HG03097 (cell line): Measurements from ENCODE around the gene FGFRL1.
"Not testable (repeated sequence)": the region's sequence is repeated elsewhere in the genome, so short reads cannot be mapped to it uniquely, and the experiment has no call there.

Source experiments
- ATAC-seq: cut with Tn5 transposase; IDR thresholded peaks from one replicate; pipeline ENCODE4 v1.9.1; 2021; ENCODE audit not compliant: unreplicated experiment, low FRiP score

FGFRL1 gene

GRCh38 chr4:1036095-1036494 lies 24.7 kb downstream of the FGFRL1 start:
- no peak for ATAC-seq

GRCh38 chr4:1036976-1037810 lies 25.8 kb downstream of the FGFRL1 start:
- no peak for ATAC-seq

GRCh38 chr4:1038948-1039492 lies 27.6 kb downstream of the FGFRL1 start:
- ATAC-seq: no peak

- ATAC-seq: no peak
Measured at GRCh38 chr4:1039493-1040343, 28.3 kb downstream of the FGFRL1 start.

DNA sequence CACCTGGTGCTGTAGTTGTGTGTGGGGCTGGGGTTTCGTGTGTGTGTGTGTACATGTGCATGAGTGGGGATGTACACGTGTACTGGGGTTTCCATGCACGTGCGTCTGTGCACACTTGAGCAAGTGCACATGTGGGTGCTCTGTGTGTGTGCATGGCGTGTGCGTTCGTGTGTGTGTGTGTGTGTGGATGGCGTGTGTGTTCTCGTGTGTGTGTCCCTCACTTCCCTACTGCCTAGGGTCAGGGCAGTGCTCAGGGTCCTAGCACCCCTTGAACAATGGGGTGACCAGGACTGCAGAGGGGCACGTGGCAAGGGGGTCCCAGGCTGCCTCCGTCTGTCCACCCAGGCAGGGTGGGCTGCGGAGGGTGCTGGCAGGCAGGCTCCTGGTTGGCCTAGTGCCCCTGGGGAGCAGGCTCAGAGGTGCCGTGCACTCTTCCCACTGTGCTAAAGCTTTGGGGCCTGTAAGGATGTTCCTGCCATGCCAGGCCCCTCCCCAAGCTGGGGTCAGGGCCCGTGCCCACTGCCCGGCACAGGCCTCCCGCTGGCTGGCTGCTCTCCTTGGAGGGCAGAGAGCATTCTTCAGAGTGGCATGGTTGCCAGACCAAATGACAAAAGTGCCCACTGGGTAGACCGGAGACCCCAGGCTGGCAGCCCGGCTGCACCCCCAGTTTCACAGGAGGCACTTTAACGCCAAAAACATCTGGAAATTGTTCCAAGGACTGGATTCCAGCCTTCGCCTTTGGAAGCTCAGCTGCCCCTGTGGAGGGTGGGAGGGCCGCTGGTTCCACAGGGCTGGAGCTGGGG lies 29.1 kb downstream of the FGFRL1 start:
- no peak for ATAC-seq

DNA sequence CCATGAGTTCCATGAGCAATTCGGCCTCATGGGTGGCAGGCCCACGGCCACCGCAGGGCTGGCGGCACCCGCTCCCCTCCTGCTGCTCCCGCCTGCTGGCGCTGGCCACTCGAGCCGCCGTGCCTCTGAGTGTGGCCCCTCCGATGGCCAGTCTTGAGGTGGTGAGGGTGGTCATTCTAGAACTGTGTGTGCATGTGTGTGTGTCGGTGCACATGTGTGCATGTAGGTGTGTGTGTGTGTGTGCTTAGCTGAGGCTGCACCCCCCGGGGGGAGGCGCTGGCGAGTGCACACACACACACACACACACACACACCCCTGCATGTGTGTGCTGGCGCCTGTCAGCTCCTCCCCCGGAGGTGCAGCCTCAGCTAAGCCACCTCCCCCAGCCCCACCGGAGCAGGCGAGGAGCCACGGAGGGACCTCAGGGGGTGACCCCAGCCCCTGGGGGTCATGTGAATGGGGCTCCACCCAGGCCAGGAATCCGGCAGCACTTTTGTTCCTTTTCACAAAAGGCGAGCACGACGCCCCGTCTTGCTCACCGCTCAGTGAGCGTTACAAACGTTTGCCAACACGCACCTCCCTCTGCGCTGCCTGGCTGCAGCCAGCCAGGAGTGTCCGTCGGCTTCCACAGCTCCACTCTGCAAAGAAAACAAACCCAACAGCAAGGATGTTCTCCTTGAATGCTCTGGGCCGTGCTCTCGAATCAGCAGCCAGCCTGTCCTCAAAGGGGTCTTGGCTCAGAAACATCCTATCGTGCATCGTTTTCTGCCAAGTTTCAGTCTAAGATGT lies 29.9 kb downstream of the FGFRL1 start:
- no peak for ATAC-seq

DNA sequence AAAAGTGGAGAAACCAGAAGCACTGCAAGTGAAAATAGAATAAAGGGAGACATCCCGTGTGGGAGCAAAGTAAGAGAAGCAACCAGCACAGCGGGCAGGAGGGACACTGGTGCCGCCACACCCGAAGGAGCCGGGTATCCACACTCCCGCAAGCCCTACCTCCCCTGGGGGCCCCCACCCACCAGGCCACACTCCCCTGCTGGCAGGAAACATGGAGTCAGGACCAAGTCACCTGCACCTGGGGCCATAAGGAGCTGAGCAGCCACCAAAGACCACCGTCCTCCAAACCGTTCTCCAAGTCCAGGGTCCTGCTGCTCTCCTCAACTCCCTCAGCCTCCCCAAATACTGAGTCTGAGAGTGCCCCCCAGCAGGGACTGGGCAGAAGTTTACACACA lies 30.5 kb downstream of the FGFRL1 start:
- ATAC-seq: no peak

GRCh38 chr4:1042352-1043055 lies 31.1 kb downstream of the FGFRL1 start:
- ATAC-seq: no peak

GRCh38 chr4:1043162-1043561 lies 31.7 kb downstream of the FGFRL1 start:
- ATAC-seq: no peak

GRCh38 chr4:1043651-1044468 lies 32.4 kb downstream of the FGFRL1 start:
- no peak for ATAC-seq

DNA sequence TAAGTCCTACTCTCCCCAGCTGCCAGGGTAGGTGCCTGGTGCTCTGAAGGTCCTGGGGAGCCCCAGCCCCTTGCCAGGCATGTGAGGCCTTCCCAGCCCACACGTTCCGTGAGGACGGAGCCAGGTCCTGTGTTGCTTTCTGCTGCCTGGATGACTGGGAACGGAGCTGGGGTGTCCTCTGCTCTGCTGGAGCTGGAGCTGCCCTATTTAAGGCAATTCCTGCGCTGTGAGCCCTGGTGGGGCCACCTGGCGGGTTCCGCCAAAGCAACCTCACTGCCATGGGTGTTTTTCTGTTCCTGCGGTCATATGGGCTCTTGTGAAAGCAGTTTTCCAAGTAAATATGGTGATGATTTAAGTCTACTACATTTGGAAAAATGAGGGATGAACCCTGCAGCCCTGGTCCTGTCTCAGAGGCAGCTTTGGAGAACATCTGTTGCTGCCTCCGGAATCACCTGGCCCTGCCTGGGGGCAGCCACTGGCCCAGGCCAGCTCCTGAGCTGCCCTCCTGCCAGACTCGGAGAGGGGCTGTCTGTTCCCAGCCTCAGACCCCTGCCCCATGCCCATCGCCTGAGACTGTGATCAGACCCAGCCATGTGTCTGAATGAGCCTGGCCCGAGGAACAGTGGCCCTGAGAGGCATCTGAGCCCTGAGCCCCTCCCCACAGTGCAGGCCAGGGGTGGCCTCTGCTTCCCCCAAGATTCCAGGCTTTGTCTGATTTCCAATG lies 33.2 kb downstream of the FGFRL1 start:
- no peak for ATAC-seq

DNA sequence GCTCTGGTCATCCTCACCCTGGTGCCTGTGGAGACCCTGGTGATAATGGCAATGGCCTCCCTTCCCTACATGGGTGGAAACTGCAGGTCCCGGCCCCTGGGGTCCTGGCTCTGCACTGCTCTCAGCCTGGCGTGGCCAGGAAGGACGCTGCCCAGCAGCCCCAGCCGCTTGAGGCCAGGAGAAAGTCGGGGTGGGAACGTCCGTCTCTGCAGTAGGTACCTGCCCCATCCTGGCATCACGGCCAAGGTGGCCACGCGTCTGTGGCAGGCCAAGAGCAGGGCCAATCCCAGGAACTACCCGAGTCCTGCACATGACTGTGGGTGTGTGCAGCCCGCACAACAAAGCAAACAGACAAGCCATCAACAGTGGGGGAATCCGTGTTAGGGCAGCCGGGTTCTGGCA lies 33.8 kb downstream of the FGFRL1 start:
- ATAC-seq: no peak

- ATAC-seq: no peak
Measured at GRCh38 chr4:1045595-1046201, 34.3 kb downstream of the FGFRL1 start.

- not testable (repeated sequence) for ATAC-seq
Measured at GRCh38 chr4:1046581-1047011, 35.2 kb downstream of the FGFRL1 start.

DNA sequence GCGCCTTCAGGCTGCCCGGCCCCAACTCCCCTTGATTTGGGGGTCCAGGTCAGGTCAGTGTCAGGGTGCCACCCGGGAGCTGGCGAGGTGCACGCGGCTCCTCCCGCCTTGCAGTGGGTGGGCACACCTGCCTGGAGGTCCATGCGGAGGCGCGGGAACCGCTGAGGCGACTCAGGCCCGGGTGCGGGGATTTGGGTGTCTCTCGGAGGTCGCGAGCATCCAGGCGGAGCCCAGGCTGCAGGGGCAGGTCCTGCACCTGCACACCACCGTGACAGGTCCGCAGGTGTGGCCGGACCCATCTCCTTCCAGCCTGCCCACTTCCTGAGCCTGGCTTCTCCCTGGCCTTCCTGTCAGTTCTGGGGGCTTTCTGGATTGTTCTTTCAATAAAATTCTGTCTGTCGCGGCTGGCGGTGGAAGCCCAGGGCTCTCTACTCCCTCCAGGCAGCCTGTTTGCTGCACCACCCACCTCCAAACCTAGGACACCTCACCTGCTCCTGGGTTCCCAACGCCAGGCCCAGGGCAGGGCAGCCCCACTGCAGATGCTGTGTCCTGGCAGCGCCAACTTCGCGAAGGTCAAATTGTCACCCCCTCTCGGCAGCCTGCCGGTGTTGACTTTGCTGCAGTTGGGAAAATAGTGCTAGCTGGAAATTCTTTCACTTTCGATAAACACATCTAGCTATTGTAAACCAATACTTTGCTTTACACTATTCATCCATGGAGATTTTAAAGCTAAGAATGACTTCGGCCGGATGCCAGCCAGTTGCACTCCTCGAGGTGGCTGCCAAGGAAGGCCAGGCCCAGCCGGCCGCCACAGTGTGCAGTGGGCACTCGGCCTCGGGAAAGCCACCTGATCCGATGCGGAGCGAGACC lies 35.9 kb downstream of the FGFRL1 start:
- ATAC-seq: no peak

- ATAC-seq: no peak
Measured at GRCh38 chr4:1047976-1048772, 36.7 kb downstream of the FGFRL1 start.
